ENCODE measurements around the gene MMUT.
"Not testable (repeated sequence)": the region's sequence is repeated elsewhere in the genome, so short reads cannot be mapped to it uniquely, and the experiment has no call there.

Gene MMUT

DNA sequence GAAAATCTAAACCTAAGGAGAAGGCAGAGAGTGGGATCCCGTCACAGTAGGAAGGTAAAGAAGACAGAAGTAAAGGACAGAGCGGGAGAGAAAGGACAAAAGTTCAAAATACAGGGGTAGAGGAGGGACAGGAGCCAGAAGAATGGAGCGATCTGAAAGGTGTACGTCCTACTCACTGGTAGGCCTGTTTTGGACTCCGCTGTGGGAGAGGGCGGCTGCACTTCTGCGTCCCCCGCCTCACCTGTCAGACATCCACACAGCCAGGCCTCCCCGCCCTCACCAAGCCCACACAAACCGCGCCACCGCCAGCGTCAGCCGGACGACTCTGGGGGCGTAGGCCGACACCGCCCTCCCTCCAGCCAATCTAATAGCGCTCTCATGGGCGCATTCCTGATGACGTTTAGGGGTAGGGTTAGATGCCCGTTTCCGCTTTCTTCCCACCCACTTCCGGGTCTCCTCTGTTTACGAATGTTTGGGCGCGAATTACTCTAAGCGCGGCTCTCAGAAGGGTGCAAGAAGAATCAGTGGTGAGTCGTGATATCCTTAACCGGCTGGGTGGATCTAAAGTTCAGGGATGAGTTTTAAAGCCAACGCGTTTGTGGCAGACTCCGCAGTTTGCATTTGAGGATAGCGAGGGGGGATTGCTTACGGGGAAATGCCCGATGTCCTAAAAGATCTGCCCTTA is at the start of gene MMUT, which contains the start of gene CENPQ:
Gene MMUT (minus strand): TSS at position 327 of the 685 bp plus-strand sequence. CDS start 3,787 bp downstream, outside the sequence.
Gene CENPQ (plus strand): TSS at position 444 of the 685 bp plus-strand sequence. CDS start 6,807 bp downstream, outside the sequence.
- intact Hi-C loops (cut with DNase I), result no loop called here
- peak; percentile 88 to 99 (median 96) for DNase-seq

DNA sequence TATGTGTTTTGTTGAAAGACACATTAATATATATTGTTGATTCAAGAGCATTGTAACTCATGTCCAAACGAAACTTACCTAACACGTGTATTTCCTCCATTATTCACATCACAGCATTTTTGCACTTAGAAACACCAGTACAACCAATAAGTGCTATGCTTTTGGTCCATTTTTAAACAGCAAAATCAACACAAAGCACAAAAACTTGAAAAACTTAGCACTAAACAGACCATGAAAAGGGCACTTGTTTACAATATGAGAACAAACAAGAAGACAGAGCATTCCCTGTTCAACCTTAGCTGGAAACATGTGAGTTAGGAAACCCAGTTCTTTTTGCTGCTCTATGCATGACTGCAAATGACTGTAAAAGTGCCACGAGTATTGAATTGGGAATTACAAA is 46.3 kb upstream of the MMUT start:
- no peak for DNase-seq
- intact Hi-C loops (cut with DNase I), result no loop called here

DNA sequence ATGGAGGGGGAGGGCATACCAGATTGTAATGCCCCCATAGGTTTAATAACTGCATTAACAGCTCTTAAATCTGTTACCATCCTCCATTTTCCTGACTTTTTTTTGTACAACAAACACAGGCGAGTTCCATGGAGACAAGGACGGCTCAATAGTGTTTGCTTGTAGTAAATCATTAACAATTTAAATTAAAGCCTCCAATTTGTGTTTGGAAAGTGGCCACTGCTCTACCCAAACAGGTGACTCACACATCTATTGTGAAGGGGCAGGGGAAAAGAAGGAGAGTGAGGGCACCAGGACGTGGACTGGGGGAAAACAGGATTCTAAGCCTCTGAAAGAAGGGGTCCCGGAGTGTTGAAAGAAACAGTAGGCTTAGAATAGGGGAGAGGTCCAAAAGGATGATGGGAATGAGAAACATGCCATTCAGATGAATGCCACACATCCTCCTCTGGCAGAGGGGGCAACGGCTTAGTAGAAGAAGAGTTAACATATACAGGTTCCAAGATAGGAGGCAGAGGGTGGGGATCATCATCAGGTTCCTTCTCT is 43.6 kb upstream of the MMUT start:
- intact Hi-C loops (cut with DNase I), result no loop called here
- DNase-seq, result no peak

- DNase-seq, result no peak
- intact Hi-C loops (cut with DNase I), result no loop called here
These were observed 41.6 kb upstream of the MMUT start for GRCh38 chr6:49504666-49505065.

DNA sequence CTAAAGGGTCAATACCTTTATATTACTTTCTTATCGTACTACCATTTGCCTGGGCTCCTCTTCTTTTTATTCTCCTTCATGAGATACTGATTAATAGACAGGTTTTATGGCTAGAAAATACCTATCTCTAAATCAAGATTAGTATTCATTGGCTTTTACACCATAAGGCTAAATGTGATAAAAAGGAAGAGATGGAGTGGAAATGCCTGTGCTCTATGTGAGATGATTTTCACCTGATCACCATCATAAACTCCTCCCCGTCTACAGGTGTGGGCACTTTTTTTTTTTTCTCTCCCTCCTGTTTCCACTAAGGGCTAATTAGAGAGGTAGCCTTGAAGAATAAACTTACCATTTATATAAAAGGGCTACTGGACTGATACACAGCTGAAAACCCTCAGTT is 36.6 kb upstream of the MMUT start, which contains the start of gene GLYATL3:
Gene GLYATL3 (plus strand): TSS at position 301 of the 400 bp plus-strand sequence. CDS start 12,068 bp downstream, outside the sequence.
- no peak for DNase-seq
- intact Hi-C loops (cut with DNase I), result no loop called here

- DNase-seq, result no peak
- intact Hi-C loops (cut with DNase I), result no loop called here
These were observed 36.1 kb upstream of the MMUT start for GRCh38 chr6:49499126-49499525.

- intact Hi-C loops (cut with DNase I), result no loop called here
- no peak for DNase-seq
These were observed 34.3 kb upstream of the MMUT start for GRCh38 chr6:49497304-49497703.

DNA sequence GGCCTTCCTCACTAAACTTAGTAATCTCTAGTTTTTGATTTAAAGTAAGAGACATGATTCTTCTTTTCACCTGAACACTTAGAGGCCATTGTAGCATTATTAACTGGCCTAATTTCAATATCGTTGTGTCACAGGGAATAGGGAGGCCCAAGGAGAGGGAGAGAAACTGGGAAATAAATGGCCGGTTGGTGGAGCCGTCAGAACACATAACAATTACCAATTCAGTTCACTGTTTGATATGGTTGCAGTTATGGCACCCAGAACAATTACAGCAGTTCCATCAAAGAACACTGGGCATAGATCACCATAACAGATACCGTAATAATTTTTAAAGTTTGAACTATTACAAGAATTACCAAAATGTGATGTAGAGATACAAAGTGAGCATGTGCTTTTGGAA is 27.6 kb upstream of the MMUT start:
- intact Hi-C loops (cut with DNase I), result no loop called here
- DNase-seq, result no peak

DNA sequence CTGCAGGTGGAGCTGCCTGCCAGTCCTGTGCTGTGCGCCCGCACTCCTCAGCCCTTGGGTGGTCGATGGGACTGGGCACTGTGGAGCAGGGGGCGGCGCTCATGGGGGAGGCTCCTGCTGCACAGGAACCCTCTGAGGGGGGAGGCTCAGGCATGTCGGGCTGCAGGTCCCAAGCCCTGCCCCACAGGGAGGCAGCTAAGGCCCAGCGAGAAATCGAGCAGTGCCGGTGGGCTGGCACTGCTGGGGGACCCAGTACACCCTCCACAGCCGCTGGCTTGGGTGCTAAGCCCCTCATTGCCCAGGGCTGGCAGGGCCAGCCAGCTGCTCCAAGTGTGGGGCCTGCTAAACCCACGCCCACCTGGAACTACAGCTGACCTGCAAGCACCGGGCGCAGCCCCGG is 20.3 kb upstream of the MMUT start:
- DNase-seq, result peak in 2 of 10 donors; percentile 59 to 61
- intact Hi-C loops (cut with DNase I), result not testable (repeated sequence)

GRCh38 chr6:49481846-49482245 is 18.8 kb upstream of the MMUT start:
- peak in 1 of 10 donors; percentile 68 for DNase-seq
- intact Hi-C loops (cut with DNase I), result not testable (repeated sequence)

DNA sequence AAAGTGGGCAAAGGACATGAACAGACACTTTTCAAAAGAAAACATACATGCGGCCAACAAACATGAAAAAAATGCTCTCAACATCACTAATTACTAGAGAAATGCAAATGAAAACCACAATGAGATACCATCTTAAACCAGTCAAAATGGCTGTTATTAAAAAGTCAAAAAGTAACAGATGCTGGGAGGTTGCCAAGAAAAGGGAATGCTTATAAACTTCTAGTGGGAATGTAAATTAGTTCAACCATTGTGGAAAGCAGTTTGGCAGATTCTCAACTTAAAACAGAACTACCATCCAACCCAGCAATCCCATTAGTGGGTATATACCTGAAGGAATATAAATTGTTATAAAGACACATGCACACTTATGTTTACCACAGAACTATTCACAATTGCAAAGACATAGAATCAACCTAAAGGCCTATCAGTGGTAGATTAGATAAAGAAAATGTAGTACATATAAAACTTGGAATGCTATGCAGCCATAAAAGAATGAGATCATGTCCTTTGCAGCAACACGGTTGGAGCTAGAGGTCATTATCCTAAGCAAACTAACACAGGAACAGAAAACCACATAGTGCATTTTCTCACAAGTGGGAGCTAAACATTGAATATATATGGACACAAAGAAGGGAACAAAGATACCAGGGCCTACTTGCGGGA is 16.4 kb upstream of the MMUT start:
- no peak for DNase-seq
- intact Hi-C loops (cut with DNase I), result no loop called here

DNA sequence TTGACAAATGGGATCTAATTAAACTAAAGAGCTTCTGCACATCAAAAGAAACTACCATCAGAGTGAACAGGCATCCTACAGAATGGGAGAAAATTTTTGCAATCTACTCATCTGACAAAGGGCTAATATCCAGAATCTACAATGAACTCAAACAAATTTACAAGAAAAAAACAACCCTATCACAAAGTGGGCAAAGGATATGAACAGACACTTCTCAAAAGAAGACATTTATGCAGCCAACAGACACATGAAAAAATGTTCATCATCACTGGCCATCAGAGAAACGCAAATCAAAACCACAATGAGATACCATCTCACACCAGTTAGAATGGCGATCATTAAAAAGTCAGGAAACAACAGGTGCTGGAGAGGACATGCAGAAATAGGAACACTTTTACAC is 13.5 kb upstream of the MMUT start:
- intact Hi-C loops (cut with DNase I); DNase-seq: not testable (repeated sequence)

DNA sequence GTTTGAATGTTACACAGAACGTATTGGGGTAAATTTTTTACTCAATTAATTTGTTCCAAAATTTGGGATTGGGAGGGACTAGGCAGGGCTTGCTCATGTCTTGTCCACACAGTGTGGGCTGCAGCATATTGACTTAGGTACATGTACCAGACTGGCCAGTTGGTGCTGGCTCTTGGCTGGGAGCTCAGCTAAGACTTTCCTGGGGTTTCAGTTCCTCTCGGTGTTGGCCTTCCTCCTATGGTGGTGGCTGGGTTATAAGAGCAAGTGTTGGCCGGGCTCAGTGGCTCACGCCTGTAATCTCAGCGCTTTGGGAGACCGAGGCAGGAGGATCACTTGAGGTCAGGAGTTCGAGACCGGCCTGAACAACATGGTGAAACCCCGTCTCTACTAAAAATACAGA is 5.0 kb upstream of the MMUT start:
- peak in 1 of 10 donors; percentile 30 for DNase-seq
- intact Hi-C loops (cut with DNase I), result no loop called here

DNA sequence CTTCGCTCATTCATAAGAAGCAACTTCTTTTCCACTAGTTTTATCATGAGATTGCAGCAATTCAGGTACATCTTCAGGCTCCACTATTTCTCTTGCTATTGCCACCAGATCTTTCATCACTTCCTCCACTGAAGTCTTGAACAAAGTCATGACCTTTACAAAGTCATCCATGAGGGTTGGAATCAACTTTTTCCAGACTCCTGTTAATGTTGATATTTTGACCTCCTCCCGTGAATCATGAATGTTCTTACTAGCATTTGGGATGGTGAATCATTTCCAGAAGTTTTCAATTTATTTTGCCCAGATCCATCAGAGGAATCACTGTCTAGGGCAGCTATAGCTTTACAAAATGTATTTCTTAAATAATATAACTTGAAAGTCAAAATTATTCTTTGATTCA is 1.6 kb upstream of the MMUT start:
- no peak for DNase-seq

GRCh38 chr6:49463612-49463967 is 537 bp upstream of the MMUT start:
- intact Hi-C loops (cut with DNase I), result no loop called here

More for the DNA sequence above, 1.6 kb upstream of the MMUT start:
- intact Hi-C loops (cut with DNase I), result no loop called here

DNA sequence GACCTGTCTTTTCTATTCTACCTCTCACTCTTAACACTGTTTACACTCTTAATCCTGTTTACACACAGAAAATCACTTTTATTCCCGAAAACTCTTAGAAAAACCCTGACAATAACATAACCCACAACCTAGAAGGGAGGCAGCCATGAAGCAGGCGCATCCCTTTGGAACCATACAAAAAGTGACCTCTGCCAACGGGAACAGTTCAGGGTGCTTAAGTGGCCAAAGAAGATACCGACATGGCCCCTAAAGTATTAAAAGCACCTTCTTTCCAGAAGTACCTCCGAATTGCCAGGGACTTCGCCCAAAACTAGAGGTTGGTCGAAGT is 490 bp downstream of the MMUT start:
- DNase-seq, result no peak
- intact Hi-C loops (cut with DNase I), result no loop called here

More at GRCh38 chr6:49463612-49463967, 537 bp upstream of the MMUT start:
- no peak for DNase-seq

- DNase-seq, result no peak
- intact Hi-C loops (cut with DNase I), result no loop called here
These were observed 982 bp downstream of the MMUT start for GRCh38 chr6:49462071-49462470.

DNA sequence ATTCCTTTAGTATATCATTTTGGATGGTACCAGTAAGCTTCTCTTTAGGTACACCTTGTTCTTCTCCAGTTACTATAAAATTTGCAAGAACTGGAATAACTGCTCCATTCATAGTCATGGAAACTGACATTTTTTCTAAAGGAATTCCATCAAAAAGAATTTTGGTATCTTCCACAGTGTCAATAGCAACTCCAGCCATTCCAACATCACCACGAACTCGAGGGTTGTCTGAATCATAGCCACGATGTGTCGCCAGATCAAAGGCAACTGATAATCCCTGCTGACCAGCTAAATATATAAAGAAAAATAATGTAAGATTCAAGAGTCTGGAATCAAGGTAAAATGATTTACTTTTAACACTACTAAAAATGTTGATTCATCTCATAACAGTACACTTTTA is 5.3 kb downstream of the MMUT start:
- no peak for DNase-seq
- intact Hi-C loops (cut with DNase I), result no loop called here

DNA sequence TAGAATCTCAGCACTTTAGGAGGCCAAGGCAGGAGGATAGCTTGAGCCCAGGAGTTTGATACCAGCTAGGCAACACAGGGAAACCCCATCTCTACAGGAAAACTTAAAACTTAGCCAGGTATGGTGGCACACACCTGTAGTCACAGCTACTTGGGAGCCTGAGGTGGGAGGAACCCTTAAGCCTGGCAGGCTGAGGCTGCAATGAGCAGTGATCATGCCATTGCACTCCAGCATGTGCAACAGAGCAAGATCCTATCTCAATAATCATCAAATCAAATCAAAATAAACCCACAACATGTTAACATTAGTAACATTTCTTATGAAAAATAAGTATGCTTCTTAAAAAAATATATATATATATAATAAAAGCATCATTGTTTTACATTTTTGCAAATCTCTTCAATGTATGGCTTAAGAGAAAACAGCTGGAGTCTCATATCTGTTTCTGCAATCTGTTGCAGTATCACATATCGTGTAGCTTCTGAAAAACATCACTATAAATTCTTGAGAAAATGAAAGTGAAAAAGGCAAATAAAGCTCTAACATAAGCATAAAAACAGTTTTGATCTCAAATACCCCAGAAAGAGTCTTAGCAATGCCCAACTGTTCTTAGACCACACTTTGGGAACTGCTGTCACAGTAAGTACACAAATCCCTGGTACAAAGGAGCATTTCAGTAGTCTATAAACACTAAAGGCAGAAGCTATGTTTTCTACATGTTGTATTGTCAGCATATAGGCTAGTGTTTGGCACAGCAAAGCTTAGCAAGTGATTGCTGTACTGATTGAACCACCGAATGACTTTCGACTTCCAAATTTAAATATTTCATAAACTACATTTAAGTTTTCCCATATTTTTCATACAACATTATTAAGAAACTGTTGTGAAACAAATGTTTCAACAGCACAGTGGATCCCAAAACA is 8.0 kb downstream of the MMUT start:
- DNase-seq, result no peak
- intact Hi-C loops (cut with DNase I), result no loop called here

DNA sequence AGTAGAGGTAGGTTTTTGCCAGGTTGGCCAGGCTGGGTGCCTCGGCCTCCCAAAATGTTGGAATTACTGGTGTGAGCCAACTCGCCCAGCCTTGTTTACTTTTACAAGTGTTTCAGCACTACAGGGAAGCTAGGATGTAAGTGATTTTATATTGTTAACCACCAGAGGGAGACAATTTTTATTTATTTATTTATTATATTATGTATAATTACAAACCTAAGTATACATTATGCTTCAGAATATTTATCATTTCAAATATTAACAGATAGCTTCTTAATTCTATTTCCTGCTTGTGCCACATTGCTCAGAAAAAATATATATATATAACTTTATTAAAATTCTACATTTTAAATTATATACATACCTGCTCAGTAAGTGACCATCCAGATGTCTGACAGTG is 9.8 kb downstream of the MMUT start:
- peak in 1 of 10 donors; percentile 33 for DNase-seq
- intact Hi-C loops (cut with DNase I), result no loop called here

DNA sequence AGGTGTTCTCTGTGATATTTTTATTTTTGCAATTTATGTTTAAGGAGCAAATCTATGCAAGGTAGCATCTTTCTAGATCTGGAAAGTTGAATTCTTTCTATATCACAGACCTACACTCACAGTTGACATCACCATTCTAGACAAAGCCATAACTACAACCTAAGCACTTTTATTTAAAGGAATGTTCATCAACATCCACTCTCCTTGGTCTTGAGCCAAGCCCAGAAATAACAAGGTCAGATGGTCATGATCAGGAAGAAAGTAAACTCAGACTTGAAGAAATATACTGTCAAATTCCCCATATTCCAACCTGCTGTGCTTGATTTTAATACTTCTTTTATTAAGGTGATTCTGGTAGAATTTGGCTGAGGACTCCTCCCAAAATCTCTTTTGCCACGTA is 32.2 kb downstream of the MMUT start:
- intact Hi-C loops (cut with DNase I), result no loop called here
- no peak for DNase-seq

Measured in posterior cingulate gyrus (tissue), 11 donors.